D721Med (cell line): ENCODE results near the gene P2RY12.

ENCODE experiments used
- DNase-seq: peaks from one replicate; pipeline ENCODE4 v3.0.0; 2011; ENCODE audit warnings: low spot score; ENCODE audit not compliant: insufficient read length
- FAIRE-seq: peaks from 2 replicates; lab custom pipeline; 2011; peaks lifted over from hg19 to GRCh38; lab: Jason Lieb, UNC
- CTCF ChIP-seq: IDR thresholded peaks from 2 replicates; pipeline ENCODE4 v1.5.1; 2012; ENCODE audit warnings: mild to moderate bottlenecking, control low read depth; ENCODE audit not compliant: insufficient read depth; ENCODE audit errors: missing control alignments

P2RY12 gene

DNA sequence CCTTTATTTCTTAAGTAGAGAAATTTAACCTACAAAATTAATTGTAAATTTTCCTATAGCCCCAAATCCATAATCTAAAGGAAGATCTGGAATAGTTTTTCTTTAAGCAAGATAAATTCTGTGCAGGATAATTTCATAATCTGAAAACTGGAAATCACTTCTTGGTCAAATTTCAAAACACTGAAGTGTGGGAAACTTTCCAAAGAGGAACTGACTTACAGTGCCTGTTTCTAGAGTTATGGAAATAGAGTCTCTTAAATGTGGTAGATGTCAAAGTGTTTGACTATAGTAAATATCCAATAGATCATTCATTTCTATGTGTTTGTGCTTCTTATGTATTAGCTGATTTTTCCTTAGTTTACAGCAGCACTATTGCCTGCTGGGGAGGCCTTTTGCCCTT is 53.7 kb downstream of the P2RY12 start:
- no peak for TF ChIP-seq CTCF
- DNase-seq: no peak
- FAIRE-seq: no peak

DNA sequence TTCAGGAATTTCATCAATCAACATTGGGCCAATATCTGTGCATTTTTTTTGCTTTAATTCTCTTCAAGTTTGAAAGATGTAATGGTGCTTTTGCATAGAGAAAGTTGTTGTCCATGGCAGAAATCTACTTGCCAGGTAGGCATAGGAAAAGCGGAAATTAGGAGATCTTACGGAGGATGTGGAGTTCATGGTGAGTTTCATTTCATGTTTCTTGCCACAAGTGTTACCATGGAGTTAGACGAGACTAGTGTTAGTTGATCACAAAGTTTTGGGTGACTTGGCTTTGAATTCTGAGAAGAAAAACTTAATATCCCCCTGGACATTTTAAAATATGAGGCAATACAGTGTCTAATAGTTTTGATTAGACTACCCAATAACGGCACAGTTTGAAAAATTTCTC is 54.2 kb downstream of the P2RY12 start:
- FAIRE-seq (no peak), DNase-seq (no peak)
- no peak for TF ChIP-seq CTCF

- no peak for TF ChIP-seq CTCF
- DNase-seq (no peak), FAIRE-seq (no peak)
Measured at GRCh38 chr3:151329363-151329762, 55.2 kb downstream of the P2RY12 start, which contains the start of gene P2RY13. Gene P2RY13 (minus strand): TSS chr3:151329549. CDS start chr3:151329528, 21 bp downstream.

GRCh38 chr3:151328298-151328995 is 56.1 kb downstream of the P2RY12 start:
- no peak for DNase-seq
- no peak for TF ChIP-seq CTCF
- FAIRE-seq: no peak

DNA sequence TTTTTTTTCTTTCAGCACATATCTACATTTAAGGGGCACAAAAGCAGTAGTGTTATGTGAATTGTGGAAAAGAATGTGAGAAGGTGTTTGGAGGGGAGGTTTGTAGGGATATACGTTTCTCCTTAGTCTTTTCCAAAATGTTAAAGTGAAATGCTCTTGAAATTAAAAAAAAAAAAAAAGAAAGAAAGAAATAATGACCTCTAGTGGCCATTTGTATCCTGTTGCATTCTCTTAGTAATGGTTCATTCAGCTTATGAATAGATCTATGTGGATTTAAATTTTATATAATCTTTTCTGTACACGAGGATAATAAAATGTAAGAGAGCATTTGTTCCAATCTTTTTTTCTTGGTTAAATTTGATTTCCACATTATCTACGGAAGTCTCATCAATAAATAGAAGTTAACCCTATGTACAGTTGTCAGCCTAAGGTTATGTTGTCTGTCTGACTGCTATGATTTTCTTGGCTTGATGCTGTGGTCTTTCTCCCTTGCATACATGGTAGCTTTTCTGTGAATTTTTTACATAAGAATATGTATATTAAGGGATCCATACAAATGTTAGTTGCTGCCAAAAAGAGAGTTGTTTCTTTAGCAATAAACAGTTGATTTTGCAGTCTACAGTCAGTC is 56.9 kb downstream of the P2RY12 start:
- TF ChIP-seq CTCF: peak; percentile 53
- no peak for FAIRE-seq
- DNase-seq: no peak

- no peak for TF ChIP-seq CTCF
- FAIRE-seq (no peak), DNase-seq (no peak)
Measured at GRCh38 chr3:151322511-151322910, 62.0 kb downstream of the P2RY12 start.

DNA sequence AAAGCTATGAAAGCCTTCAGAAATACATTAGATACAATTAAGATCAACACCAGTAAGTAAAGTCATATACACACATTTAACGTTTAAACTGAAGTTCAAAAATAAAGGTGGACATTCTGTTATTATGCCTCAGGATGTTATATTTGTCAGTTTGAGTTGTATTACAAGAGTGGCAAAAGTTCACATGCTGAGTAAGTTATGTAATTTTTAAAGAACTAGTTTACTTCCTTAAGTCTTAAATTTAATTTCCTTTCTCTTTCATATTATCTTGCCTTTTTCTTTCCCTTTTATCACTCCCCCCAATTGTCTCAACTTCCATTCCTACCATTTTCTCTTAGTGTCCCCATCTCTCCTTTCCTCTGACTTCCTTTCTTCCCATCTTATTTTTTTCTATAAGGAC is 63.0 kb downstream of the P2RY12 start:
- no peak for FAIRE-seq

More for the DNA sequence above, 63.0 kb downstream of the P2RY12 start:
- no peak for DNase-seq
- no peak for TF ChIP-seq CTCF
